ENCODE results near the gene C18orf32.

The C18orf32 gene

DNA sequence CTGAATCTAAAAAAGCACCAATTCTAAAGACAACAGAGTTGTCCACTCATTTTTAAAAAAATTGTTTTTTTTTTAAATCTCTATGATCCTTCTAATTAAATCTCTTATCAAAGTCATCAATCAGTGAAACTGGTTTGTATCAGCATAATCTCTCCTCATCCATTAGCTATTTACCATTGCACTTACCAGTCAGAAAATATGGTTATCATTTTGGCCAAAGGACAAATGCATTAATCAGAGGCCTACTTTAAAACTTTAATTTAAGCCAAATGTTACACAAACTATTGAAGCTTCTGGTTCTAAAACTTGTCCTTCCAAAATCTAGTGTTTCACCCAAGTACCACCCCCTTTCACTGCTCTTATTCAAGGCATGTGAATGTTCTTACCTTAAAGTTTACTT lies 3.8 kb downstream of the C18orf32 start:
- Histone ChIP-seq H3K79me2 (ENCODE audit: insufficient read depth, low read length) (peaks cover 41% of the 10 kb centered on the region), H3K4me1 (ENCODE audit: insufficient read depth, low read length) (peaks cover 29% of the 10 kb centered on the region), H2AFZ (ENCODE audit: low read depth, low read length) (no peak overlapping the region), H3K9me3 (ENCODE audit: insufficient read depth, low read length, severe bottlenecking) (no peaks in the 10 kb centered on the region), H3K27me3 (ENCODE audit: insufficient read depth, low read length, poor library complexity) (no peaks in the 10 kb centered on the region), H3K4me2 (ENCODE audit: insufficient read depth, low read length) (no peak overlapping the region), H3K9ac (ENCODE audit: low read depth, low read length) (no peak overlapping the region), H3K27ac (ENCODE audit: low read length) (no peak overlapping the region), H3K4me3 (ENCODE audit: low read depth in 1 of 2, low read length in 2 of 2) (no peak overlapping the region), H3K36me3 (ENCODE audit: insufficient read depth, low read length) (peaks cover 55% of the 10 kb centered on the region), H4K20me1 (ENCODE audit: insufficient read depth, low read length) (no peaks in the 10 kb centered on the region)
- no peak for ATAC-seq (ENCODE audit: insufficient read depth, low read depth)
- no peak for TF ChIP-seq EZH2 (IDR thresholded peaks at IDR 0.05; ENCODE audit: borderline replicate concordance, low read depth, low read length, severe bottlenecking)
- TF ChIP-seq, protein P1, sequence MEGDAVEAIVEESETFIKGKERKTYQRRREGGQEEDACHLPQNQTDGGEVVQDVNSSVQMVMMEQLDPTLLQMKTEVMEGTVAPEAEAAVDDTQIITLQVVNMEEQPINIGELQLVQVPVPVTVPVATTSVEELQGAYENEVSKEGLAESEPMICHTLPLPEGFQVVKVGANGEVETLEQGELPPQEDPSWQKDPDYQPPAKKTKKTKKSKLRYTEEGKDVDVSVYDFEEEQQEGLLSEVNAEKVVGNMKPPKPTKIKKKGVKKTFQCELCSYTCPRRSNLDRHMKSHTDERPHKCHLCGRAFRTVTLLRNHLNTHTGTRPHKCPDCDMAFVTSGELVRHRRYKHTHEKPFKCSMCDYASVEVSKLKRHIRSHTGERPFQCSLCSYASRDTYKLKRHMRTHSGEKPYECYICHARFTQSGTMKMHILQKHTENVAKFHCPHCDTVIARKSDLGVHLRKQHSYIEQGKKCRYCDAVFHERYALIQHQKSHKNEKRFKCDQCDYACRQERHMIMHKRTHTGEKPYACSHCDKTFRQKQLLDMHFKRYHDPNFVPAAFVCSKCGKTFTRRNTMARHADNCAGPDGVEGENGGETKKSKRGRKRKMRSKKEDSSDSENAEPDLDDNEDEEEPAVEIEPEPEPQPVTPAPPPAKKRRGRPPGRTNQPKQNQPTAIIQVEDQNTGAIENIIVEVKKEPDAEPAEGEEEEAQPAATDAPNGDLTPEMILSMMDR (IDR thresholded peaks at IDR 0.05; ENCODE audit: borderline replicate concordance, extremely low read depth, low read length, poor library complexity, severe bottlenecking), result no peak
- no peak for DNase-seq

DNA sequence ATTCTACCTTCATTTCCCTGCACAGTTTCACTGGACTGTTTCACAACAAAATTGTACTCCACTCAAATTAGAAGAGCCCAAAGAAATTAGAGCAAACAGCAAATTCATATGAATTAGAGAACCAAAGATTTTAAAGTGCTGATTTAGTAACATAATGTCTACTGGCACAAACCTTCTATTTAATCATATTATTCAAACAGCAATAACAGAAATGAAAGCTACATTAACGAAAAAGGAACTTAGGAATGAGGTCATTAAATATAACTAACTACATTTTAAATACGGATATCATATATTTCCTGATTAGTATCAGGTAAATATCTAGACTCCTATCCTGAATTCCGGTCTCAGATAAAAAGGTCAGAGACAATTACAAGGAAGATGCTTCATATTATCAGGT lies 5.1 kb downstream of the C18orf32 start:
- no peaks in the 10 kb centered on the region for H4K20me1 ChIP-seq (ENCODE audit: insufficient read depth, low read length)
- H3K79me2 ChIP-seq (ENCODE audit: insufficient read depth, low read length), result peaks cover 40% of the 10 kb centered on the region
- H3K27ac ChIP-seq (ENCODE audit: low read length), result no peak overlapping the region
- H3K4me2 ChIP-seq (ENCODE audit: insufficient read depth, low read length), result no peak overlapping the region
- ATAC-seq (ENCODE audit: insufficient read depth, low read depth), result no peak
- no peak overlapping the region for H2AFZ ChIP-seq (ENCODE audit: low read depth, low read length)
- peaks cover 45% of the 10 kb centered on the region for H3K36me3 ChIP-seq (ENCODE audit: insufficient read depth, low read length)
- H3K9me3 ChIP-seq (ENCODE audit: insufficient read depth, low read length, severe bottlenecking), result no peaks in the 10 kb centered on the region
- no peak overlapping the region for H3K4me3 ChIP-seq (ENCODE audit: low read depth in 1 of 2, low read length in 2 of 2)
- peaks cover 19% of the 10 kb centered on the region for H3K4me1 ChIP-seq (ENCODE audit: insufficient read depth, low read length)
- no peak for DNase-seq
- TF ChIP-seq, protein P1 (IDR thresholded peaks at IDR 0.05; ENCODE audit: borderline replicate concordance, extremely low read depth, low read length, poor library complexity, severe bottlenecking), result no peak
- TF ChIP-seq EZH2 (IDR thresholded peaks at IDR 0.05; ENCODE audit: borderline replicate concordance, low read depth, low read length, severe bottlenecking), result no peak
- H3K27me3 ChIP-seq (ENCODE audit: insufficient read depth, low read length, poor library complexity), result no peaks in the 10 kb centered on the region
- no peak overlapping the region for H3K9ac ChIP-seq (ENCODE audit: low read depth, low read length)

DNA sequence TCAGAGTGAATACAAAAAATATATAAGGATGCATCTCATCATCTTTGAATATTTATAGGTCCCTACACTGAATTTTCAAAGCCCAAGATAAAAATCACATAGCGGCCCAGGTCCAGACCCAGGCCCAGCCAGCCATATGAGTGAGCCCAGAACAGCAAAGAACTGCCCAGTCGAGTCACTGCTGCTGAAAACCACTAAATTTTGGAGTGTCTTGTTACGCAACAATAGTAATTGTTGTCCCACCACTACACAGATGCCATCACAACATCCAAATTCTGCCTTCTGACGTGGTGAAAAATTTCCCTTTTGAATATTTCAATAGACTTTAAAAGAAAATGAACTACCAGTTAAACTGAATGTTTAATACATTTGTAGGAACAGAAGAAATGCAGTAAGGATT lies 5.7 kb downstream of the C18orf32 start:
- Histone ChIP-seq H2AFZ (ENCODE audit: low read depth, low read length) (no peak overlapping the region), H3K4me3 (ENCODE audit: low read depth in 1 of 2, low read length in 2 of 2) (no peak overlapping the region), H3K27me3 (ENCODE audit: insufficient read depth, low read length, poor library complexity) (no peaks in the 10 kb centered on the region), H3K79me2 (ENCODE audit: insufficient read depth, low read length) (peaks cover 34% of the 10 kb centered on the region), H4K20me1 (ENCODE audit: insufficient read depth, low read length) (no peaks in the 10 kb centered on the region), H3K36me3 (ENCODE audit: insufficient read depth, low read length) (peaks cover 45% of the 10 kb centered on the region), H3K9ac (ENCODE audit: low read depth, low read length) (no peak overlapping the region), H3K4me1 (ENCODE audit: insufficient read depth, low read length) (peaks cover 19% of the 10 kb centered on the region), H3K4me2 (ENCODE audit: insufficient read depth, low read length) (no peak overlapping the region), H3K27ac (ENCODE audit: low read length) (no peak overlapping the region), H3K9me3 (ENCODE audit: insufficient read depth, low read length, severe bottlenecking) (no peaks in the 10 kb centered on the region)
- TF ChIP-seq EZH2 (IDR thresholded peaks at IDR 0.05; ENCODE audit: borderline replicate concordance, low read depth, low read length, severe bottlenecking), result no peak
- TF ChIP-seq, protein P1 (IDR thresholded peaks at IDR 0.05; ENCODE audit: borderline replicate concordance, extremely low read depth, low read length, poor library complexity, severe bottlenecking), result no peak
- no peak for DNase-seq
- ATAC-seq (ENCODE audit: insufficient read depth, low read depth), result no peak

All from DND-41 (cell line).